NB4 (cell line): ENCODE data around the gene SHFL.
A peak's percentile ranks its signal among the peaks of the same experiment; 100 is the strongest.

Experiments used
- DNase-seq: peaks from one replicate; pipeline ENCODE4 v3.0.0; 2010; ENCODE audit warnings: low read depth
- H3K4me3 ChIP-seq: one replicate; pipeline ENCODE4 v1.5.1; 2011; ENCODE audit warnings: mild to moderate bottlenecking, low read depth, low read length, moderate library complexity
- MYC ChIP-seq: IDR thresholded peaks from 2 replicates; pipeline ENCODE4 v1.6.1; 2011; ENCODE audit warnings: low read depth, low read length
- POLR2A ChIP-seq: IDR thresholded peaks from 2 replicates; pipeline ENCODE4 v1.6.1; 2011; ENCODE audit warnings: mild to moderate bottlenecking; ENCODE audit not compliant: insufficient read length; ENCODE audit errors: extremely low read depth
- TF ChIP-seq, protein P1 (sequence below): IDR thresholded peaks from 2 replicates; pipeline ENCODE4 v1.6.1; 2011; ENCODE audit warnings: low read depth, low read length
- TF ChIP-seq, protein P2 (sequence below): IDR thresholded peaks from one replicate; pipeline ENCODE4 v1.5.1; 2012; ENCODE audit warnings: low read depth, low read length

SHFL gene

DNA sequence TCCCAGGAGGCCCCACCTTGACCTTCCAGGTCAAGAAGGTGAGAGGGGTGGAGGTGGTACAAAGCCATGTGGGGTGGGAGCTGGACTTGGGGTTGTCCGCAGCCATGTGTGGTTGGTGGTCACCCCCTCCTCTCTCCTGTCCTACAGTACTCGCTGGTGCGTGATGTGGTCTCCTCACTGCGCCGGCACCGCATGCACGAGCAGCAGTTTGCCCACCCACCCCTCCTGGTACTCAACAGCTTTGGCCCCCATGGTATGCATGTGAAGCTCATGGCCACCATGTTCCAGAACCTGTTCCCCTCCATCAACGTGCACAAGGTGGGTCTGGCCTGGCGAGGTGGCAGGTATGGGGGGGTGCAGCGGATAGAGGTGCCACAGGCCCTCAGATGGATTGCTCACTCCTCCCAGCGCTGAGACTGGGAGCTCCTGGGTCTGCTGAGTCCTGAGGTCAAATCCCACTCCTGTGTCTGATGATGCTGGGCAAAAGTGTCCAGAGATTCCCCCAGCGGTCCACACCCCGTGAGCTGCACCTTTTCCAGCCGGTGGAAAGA is 21.8 kb downstream of the SHFL start:
- no peak for TF ChIP-seq POLR2A
- TF ChIP-seq, protein P1, sequence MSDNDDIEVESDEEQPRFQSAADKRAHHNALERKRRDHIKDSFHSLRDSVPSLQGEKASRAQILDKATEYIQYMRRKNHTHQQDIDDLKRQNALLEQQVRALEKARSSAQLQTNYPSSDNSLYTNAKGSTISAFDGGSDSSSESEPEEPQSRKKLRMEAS: no peak
- TF ChIP-seq, protein P2, sequence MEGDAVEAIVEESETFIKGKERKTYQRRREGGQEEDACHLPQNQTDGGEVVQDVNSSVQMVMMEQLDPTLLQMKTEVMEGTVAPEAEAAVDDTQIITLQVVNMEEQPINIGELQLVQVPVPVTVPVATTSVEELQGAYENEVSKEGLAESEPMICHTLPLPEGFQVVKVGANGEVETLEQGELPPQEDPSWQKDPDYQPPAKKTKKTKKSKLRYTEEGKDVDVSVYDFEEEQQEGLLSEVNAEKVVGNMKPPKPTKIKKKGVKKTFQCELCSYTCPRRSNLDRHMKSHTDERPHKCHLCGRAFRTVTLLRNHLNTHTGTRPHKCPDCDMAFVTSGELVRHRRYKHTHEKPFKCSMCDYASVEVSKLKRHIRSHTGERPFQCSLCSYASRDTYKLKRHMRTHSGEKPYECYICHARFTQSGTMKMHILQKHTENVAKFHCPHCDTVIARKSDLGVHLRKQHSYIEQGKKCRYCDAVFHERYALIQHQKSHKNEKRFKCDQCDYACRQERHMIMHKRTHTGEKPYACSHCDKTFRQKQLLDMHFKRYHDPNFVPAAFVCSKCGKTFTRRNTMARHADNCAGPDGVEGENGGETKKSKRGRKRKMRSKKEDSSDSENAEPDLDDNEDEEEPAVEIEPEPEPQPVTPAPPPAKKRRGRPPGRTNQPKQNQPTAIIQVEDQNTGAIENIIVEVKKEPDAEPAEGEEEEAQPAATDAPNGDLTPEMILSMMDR: no peak
- no peak for TF ChIP-seq MYC
- DNase-seq: peak; percentile 24
- H3K4me3 ChIP-seq: peak overlapping the region; percentile 71

DNA sequence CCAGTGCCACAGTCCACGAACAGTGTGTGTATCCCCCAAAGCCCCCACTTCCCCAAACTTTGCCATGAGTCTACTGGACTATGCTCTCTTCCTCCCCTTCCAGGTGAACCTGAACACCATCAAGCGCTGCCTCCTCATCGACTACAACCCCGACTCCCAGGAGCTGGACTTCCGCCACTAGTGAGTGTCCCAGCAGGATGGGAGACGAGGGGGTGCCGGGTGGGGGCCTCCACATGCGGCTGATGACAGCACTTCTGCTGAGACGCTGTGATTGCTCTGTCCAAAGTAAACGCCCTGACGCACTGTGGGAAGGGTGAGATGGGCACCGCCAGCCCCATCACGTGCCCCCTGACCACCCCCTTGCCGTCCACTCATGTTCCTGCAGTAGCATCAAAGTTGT is 23.4 kb downstream of the SHFL start:
- H3K4me3 ChIP-seq: no peak overlapping the region
- peak; percentile 36 for DNase-seq
- no peak for TF ChIP-seq POLR2A
- TF ChIP-seq, protein P2: no peak
- TF ChIP-seq MYC: no peak
- TF ChIP-seq, protein P1: no peak

DNA sequence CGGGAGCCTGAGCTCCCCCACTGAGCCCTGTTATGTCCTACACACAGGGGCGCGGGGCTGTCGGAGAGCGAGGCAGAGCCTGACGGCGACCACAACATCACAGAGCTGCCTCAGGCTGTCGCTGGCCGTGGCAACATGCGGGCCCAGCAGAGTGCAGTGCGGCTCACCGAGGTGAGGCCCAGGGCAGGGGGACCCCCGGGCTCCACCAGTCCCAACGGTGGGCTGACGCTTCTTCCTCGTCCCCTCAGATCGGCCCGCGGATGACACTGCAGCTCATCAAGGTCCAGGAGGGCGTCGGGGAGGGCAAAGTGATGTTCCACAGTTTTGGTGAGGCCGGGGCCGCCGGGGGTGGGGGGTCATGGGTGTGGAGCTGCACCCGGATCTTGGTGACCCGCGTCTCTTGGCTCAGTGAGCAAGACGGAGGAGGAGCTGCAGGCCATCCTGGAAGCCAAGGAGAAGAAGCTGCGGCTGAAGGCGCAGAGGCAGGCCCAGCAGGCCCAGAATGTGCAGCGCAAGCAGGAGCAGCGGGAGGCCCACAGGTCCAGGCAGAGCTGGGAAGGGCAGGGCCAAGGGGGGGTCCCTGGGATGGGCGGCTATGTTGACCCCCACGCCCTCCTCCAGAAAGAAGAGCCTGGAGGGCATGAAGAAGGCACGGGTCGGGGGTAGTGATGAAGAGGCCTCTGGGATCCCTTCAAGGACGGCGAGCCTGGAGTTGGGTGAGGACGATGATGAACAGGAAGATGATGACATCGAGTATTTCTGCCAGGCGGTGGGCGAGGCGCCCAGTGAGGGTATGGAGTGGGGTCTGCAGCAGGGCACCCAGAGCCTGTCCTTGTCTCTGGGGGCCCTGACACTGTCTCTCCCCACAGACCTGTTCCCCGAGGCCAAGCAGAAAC is 24.2 kb downstream of the SHFL start:
- DNase-seq: peak; percentile 60
- TF ChIP-seq POLR2A: no peak
- TF ChIP-seq, protein P1: no peak
- no peak for TF ChIP-seq MYC
- TF ChIP-seq, protein P2: no peak
- H3K4me3 ChIP-seq: no peak overlapping the region

DNA sequence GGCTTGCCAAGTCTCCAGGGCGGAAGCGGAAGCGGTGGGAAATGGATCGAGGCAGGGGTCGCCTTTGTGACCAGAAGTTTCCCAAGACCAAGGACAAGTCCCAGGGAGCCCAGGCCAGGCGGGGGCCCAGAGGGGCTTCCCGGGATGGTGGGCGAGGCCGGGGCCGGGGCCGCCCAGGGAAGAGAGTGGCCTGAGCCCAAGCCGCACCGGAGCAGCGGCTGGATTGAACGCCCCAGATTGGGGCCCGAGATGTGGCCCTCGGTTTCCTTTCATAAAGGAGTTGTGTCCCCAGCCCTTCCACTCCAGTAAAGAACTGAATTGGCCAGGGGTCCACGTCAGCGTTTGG is 24.8 kb downstream of the SHFL start:
- TF ChIP-seq POLR2A: no peak
- no peak for DNase-seq
- no peak overlapping the region for H3K4me3 ChIP-seq

DNA sequence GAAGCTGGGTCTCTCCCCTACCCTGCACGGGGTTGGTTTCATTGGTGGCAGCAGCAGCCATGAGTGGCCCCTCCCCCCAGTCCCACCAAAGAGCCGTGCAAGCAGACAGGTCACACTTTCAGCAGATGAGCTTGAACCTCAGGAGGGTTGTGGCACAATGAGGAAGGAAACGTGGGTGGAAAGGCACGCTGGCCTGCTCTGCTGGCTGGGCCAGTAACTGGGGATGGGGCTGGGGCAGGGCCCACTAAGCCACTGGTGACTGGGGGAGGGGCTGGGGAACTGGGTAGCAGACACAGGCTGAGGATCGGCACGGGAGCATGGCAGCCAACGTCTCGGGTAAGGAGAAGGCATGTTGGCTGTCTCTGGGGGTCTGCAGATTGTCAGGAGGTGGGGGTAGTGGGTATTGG is 25.3 kb downstream of the SHFL start, which contains the start of gene P2RY11:
Gene P2RY11 (plus strand): TSS at position 289 of the 407 bp plus-strand sequence. CDS start 29 bp downstream, at position 318.
- no peak within 1 kb of the TSS for H3K4me3 ChIP-seq
- TF ChIP-seq POLR2A: peak; percentile 75
- TF ChIP-seq, protein P1: peak; percentile 97
- peak; percentile 97 for TF ChIP-seq MYC
- TF ChIP-seq, protein P2: no peak

DNA sequence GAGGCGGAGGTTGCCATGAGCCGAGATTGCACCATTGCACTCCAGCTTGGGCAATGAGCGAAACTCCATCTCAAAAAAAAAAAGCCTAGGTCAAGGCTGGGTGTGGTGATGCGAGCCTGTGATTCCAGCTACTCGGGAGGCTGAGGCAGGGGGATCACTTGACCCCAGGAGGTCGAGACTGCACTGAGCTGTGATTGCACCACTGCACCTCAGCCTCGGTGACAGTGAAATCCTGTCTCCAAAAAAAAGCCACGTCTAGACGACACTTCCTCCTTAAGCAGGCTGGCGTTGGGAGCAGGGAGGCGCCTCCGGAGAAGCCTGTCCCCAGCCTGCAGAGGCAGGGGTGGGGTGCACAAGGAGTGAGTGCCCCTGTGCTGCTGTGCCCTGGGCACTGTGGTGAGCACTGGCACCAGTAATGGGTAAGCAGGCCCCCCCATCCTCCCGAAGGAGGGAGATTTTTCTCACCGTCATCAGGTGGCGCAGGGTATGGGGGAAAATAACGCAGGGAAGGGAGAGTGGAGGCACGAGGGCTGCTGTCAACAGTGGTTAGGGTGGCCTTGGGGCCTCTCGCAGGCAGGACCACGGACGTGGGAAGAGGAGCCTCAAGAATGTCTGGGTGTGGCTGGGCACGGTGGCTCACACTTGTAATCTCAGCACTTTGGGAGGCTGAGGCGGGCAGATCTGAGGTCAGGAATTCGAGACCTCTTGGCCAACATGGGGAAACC is 26.1 kb downstream of the SHFL start:
- no peak overlapping the region for H3K4me3 ChIP-seq
- TF ChIP-seq, protein P1: peak; percentile 38
- TF ChIP-seq, protein P2: no peak
- peak; percentile 29 for TF ChIP-seq POLR2A
- TF ChIP-seq MYC: 0 out of 2 replicates have a peak, but pooled peaks have one; percentile 29
- DNase-seq: peak; percentile 94

More for the DNA sequence above, 25.3 kb downstream of the SHFL start, which contains the start of gene P2RY11:
- DNase-seq: peak; percentile 98
